Tongue (tissue), 2 donors: Measurements from ENCODE around the gene GAK. TPM values are rescaled to one million over a fixed set of nuclear protein-coding genes. Genes with fewer than 3 reads are reported as not detected.
"Not testable (repeated sequence)": the region's sequence is repeated elsewhere in the genome, so short reads cannot be mapped to it uniquely, and the experiment has no call there.

Experiments used
- DNase-seq: peaks from one replicate; pipeline ENCODE4 v3.0.0-alpha.2; 2015
- total RNA-seq: library from RNA; depleted of rRNA; stranded (reverse); fragments of >200 nt; gene quantifications from one replicate; pipeline ENCODE4 v1.2.3, GENCODE V29; 2014

The GAK gene
- total RNA-seq, 1 donor from 2014 or later = 46.7 TPM

- no peak for DNase-seq
Measured at GRCh38 chr4:952881-953573, 20.9 kb upstream of the GAK start.

GRCh38 chr4:951594-952468, 19.7 kb upstream of the GAK start:
- DNase-seq = peak; percentile 53

GRCh38 chr4:951186-951585, 19.1 kb upstream of the GAK start:
- DNase-seq = no peak

GRCh38 chr4:950136-951020, 18.3 kb upstream of the GAK start:
- DNase-seq = no peak

- DNase-seq = no peak
Measured at GRCh38 chr4:949656-950055, 17.5 kb upstream of the GAK start.

- no peak for DNase-seq
Measured at GRCh38 chr4:948936-949300, 16.8 kb upstream of the GAK start.

GRCh38 chr4:948101-948935, 16.2 kb upstream of the GAK start:
- no peak for DNase-seq

GRCh38 chr4:947491-947971, 15.4 kb upstream of the GAK start:
- no peak for DNase-seq

GRCh38 chr4:946517-947471, 14.7 kb upstream of the GAK start:
- DNase-seq = no peak

GRCh38 chr4:946103-946450, 14.0 kb upstream of the GAK start:
- DNase-seq = no peak

GRCh38 chr4:945274-946102, 13.4 kb upstream of the GAK start:
- DNase-seq = no peak

GRCh38 chr4:939508-939907, 7.4 kb upstream of the GAK start:
- not testable (repeated sequence) for DNase-seq

GRCh38 chr4:932713-933070, 576 bp upstream of the GAK start:
- DNase-seq = no peak

GRCh38 chr4:931194-931959, 739 bp downstream of the GAK start:
- no peak for DNase-seq

- no peak for DNase-seq
Measured at GRCh38 chr4:930827-931193, 1.3 kb downstream of the GAK start.

- DNase-seq = no peak
Measured at GRCh38 chr4:930028-930551, 2.0 kb downstream of the GAK start.

- DNase-seq = no peak
Measured at GRCh38 chr4:929096-929765, 2.9 kb downstream of the GAK start.

- DNase-seq = not testable (repeated sequence)
Measured at GRCh38 chr4:927566-927965, 4.5 kb downstream of the GAK start.
